ENCODE results near the gene RGS7.

Gene RGS7

DNA sequence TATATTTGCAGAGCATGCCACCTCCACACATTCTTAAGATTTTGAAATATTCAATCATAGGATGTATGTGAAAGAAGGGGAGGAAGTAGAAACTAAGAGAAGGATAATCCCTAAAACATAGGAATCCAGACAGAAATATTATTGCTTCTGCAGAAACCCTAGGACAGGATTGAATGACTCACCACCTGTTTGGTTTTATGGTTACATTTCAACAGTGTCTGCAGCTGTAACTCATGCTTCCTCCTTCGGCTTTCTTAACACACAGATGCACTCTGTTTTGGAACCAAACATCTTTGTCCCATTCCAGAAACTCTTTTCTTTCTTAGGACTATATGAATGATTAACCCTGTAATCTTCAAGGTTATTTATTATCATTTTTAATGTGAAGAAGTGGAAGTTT lies 20.7 kb downstream of the RGS7 start:
- TF ChIP-seq, protein P1, sequence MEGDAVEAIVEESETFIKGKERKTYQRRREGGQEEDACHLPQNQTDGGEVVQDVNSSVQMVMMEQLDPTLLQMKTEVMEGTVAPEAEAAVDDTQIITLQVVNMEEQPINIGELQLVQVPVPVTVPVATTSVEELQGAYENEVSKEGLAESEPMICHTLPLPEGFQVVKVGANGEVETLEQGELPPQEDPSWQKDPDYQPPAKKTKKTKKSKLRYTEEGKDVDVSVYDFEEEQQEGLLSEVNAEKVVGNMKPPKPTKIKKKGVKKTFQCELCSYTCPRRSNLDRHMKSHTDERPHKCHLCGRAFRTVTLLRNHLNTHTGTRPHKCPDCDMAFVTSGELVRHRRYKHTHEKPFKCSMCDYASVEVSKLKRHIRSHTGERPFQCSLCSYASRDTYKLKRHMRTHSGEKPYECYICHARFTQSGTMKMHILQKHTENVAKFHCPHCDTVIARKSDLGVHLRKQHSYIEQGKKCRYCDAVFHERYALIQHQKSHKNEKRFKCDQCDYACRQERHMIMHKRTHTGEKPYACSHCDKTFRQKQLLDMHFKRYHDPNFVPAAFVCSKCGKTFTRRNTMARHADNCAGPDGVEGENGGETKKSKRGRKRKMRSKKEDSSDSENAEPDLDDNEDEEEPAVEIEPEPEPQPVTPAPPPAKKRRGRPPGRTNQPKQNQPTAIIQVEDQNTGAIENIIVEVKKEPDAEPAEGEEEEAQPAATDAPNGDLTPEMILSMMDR (conservative IDR thresholded peaks at IDR 0.05; ENCODE audit: low read depth), result no peak
- POLR2A ChIA-PET (ENCODE audit: low non-redundant PET), result no interaction called here
- DNase-seq (ENCODE audit: low spot score), result peak; percentile 21
- H3K27ac ChIP-seq, result no peak overlapping the region
- CTCF ChIA-PET, result no interaction called here

DNA sequence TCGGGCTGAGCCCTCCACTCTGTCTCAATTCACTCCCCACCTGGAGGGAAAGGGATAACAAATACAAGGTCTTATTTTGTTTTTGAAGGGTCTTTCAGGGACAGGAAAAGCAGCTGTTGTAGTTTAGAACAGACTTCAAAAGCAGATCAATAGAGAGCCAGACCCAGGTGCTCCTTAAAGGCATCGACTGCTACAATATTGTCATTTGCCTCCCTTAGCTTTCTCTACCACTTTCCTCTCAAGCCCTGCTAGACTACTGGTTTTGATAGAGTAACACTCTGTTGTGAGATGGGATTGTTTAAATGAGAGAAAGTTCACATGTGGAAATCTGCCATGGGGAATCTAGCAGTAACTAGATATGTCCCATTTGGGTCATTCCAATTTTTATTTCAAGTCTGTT lies 24.0 kb downstream of the RGS7 start:
- POLR2A ChIA-PET (ENCODE audit: low non-redundant PET), result no interaction called here
- TF ChIP-seq, protein P1 (conservative IDR thresholded peaks at IDR 0.05; ENCODE audit: low read depth), result no peak
- CTCF ChIA-PET, result no interaction called here
- no peak overlapping the region for H3K27ac ChIP-seq
- DNase-seq (ENCODE audit: low spot score), result no peak

DNA sequence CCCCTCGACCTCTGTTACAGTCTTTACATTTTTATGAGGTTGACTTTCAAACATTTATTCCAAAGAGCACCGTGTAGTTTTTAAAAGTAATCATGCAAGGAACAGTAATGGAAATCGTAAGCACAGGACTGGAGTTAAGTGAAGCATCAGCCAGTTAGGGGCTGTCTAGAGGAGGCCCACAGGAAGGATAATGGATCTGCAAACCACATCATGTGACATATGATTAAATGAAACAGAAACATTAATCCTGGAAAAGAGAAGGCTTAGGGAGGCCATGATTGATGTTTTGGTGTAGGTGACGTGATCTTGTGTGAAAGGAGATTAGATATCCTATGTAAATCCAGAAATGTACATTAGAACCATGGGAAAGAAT lies 25.0 kb downstream of the RGS7 start:
- H3K27ac ChIP-seq, result no peak overlapping the region
- no peak for DNase-seq (ENCODE audit: low spot score)
- CTCF ChIA-PET, result no interaction called here
- POLR2A ChIA-PET (ENCODE audit: low non-redundant PET), result no interaction called here
- TF ChIP-seq, protein P1 (conservative IDR thresholded peaks at IDR 0.05; ENCODE audit: low read depth), result no peak

- TF ChIP-seq, protein P1 (conservative IDR thresholded peaks at IDR 0.05; ENCODE audit: low read depth), result no peak
- no peak overlapping the region for H3K27ac ChIP-seq
- ChIA-PET CTCF (interaction anchor here (0.6 kb wide), 1 partner anchor 53 kb away, joined by 6 read pairs; no protein-coding TSS in a partner anchor), POLR2A (ENCODE audit: low non-redundant PET) (no interaction called here)
- no peak for DNase-seq (ENCODE audit: low spot score)
These were observed 25.5 kb downstream of the RGS7 start for GRCh38 chr1:241331328-241332036.

GRCh38 chr1:241330619-241331327 lies 26.2 kb downstream of the RGS7 start:
- no peak for DNase-seq (ENCODE audit: low spot score)
- ChIA-PET POLR2A (ENCODE audit: low non-redundant PET) (no interaction called here), CTCF (interaction anchor here (0.6 kb wide), 1 partner anchor 53 kb away, joined by 6 read pairs; no protein-coding TSS in a partner anchor)

DNA sequence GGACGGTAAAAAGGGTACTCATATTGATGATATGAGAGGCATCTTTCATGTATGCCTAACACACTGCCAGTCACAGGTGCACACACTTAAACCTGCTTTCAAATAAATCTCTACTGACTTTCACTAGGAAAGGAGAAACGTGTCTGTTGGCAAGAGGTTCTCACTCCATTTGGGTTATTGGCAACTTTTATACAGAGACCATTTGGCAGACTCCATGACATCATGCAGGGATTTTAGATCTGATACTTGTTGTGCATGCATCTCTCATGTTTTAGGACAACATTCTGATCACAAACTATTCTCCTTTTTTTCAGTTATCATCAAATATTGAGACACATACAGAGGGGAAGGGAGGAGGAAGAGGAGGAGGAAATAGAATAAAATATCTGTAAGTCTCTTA lies 31.5 kb downstream of the RGS7 start:
- TF ChIP-seq, protein P1 (conservative IDR thresholded peaks at IDR 0.05; ENCODE audit: low read depth), result no peak
- no peak for DNase-seq (ENCODE audit: low spot score)
- H3K27ac ChIP-seq, result no peak overlapping the region
- ChIA-PET CTCF (no interaction called here), POLR2A (ENCODE audit: low non-redundant PET) (no interaction called here)

More at GRCh38 chr1:241330619-241331327, 26.2 kb downstream of the RGS7 start:
- H3K27ac ChIP-seq, result no peak overlapping the region
- TF ChIP-seq, protein P1 (conservative IDR thresholded peaks at IDR 0.05; ENCODE audit: low read depth), result no peak
